Chondrocyte (in vitro differentiated cells): ENCODE data around the gene PAQR8. TPM values are rescaled to one million over a fixed set of nuclear protein-coding genes. Genes with fewer than 3 reads are reported as not detected.

Experiments used
- DNase-seq: peaks from one replicate; pipeline ENCODE4 v3.0.0; 2021; ENCODE audit warnings: mixed read lengths, low spot score
- H3K27ac Mint-ChIP-seq: one replicate; pipeline ENCODE4 v1.8.0; 2021; ENCODE audit warnings: mild to moderate bottlenecking, moderate library complexity, mixed read lengths; ENCODE audit not compliant: unreplicated experiment
- H3K27me3 Mint-ChIP-seq: 2 replicates; pipeline ENCODE4 v1.8.0; 2021; ENCODE audit warnings: low read depth, mixed read lengths
- H3K36me3 Mint-ChIP-seq: 2 replicates; pipeline ENCODE4 v1.8.0; 2021; ENCODE audit warnings: low read depth, mixed read lengths
- H3K4me1 Mint-ChIP-seq: 2 replicates; pipeline ENCODE4 v1.8.0; 2021; ENCODE audit warnings: low read depth, mild to moderate bottlenecking, mixed read lengths
- H3K4me3 Mint-ChIP-seq: one replicate; pipeline ENCODE4 v1.8.0; 2021; ENCODE audit warnings: mild to moderate bottlenecking, moderate library complexity, mixed read lengths; ENCODE audit not compliant: unreplicated experiment
- H3K9me3 Mint-ChIP-seq: 2 replicates; pipeline ENCODE4 v1.8.0; 2021; ENCODE audit warnings: low read depth, mixed read lengths
- CTCF ChIP-seq: fragments of 200-600 bp; sonication (generic); IDR thresholded peaks from 2 replicates; pipeline ENCODE4 v1.5.0; 2021; ENCODE audit warnings: antibody characterized with exemption, mild to moderate bottlenecking, moderate library complexity
- total RNA-seq: library from RNA; stranded (reverse); gene quantifications from 3 replicates; pipeline ENCODE4 v1.2.1, GENCODE V29; 2021

The PAQR8 gene
- total RNA-seq, 1 donor from 2014 or later, result 3.6 TPM

GRCh38 chr6:52330470-52330869 is 31.5 kb upstream of the PAQR8 start:
- H3K4me3 Mint-ChIP-seq, result no peak overlapping the region
- no peak overlapping the region for H3K27ac Mint-ChIP-seq
- no peaks in the 10 kb centered on the region for H3K36me3 Mint-ChIP-seq
- TF ChIP-seq CTCF, result no peak
- peaks cover 6% of the 10 kb centered on the region for H3K4me1 Mint-ChIP-seq
- no peaks in the 10 kb centered on the region for H3K9me3 Mint-ChIP-seq
- H3K27me3 Mint-ChIP-seq, result no peaks in the 10 kb centered on the region
- no peak for DNase-seq

- DNase-seq, result no peak
- Mint-ChIP-seq H3K27me3 (no peaks in the 10 kb centered on the region), H3K36me3 (no peaks in the 10 kb centered on the region), H3K9me3 (no peaks in the 10 kb centered on the region), H3K4me3 (no peak overlapping the region), H3K27ac (no peak overlapping the region), H3K4me1 (peaks cover 6% of the 10 kb centered on the region)
- TF ChIP-seq CTCF, result no peak
These were observed 30.0 kb upstream of the PAQR8 start for GRCh38 chr6:52331793-52332457.

GRCh38 chr6:52333840-52334200 is 28.1 kb upstream of the PAQR8 start:
- no peak overlapping the region for H3K27ac Mint-ChIP-seq
- H3K27me3 Mint-ChIP-seq, result no peaks in the 10 kb centered on the region
- no peaks in the 10 kb centered on the region for H3K36me3 Mint-ChIP-seq
- TF ChIP-seq CTCF, result no peak
- no peaks in the 10 kb centered on the region for H3K9me3 Mint-ChIP-seq
- no peak overlapping the region for H3K4me3 Mint-ChIP-seq
- DNase-seq, result no peak
- H3K4me1 Mint-ChIP-seq, result peaks cover 6% of the 10 kb centered on the region

- TF ChIP-seq CTCF, result no peak
- no peak overlapping the region for H3K27ac Mint-ChIP-seq
- DNase-seq, result no peak
- peaks cover 8% of the 10 kb centered on the region for H3K4me1 Mint-ChIP-seq
- H3K36me3 Mint-ChIP-seq, result no peaks in the 10 kb centered on the region
- H3K9me3 Mint-ChIP-seq, result no peaks in the 10 kb centered on the region
- H3K27me3 Mint-ChIP-seq, result no peaks in the 10 kb centered on the region
- no peak overlapping the region for H3K4me3 Mint-ChIP-seq
These were observed 26.4 kb upstream of the PAQR8 start for GRCh38 chr6:52335576-52335975.

- Mint-ChIP-seq H3K36me3 (no peaks in the 10 kb centered on the region), H3K27ac (no peak overlapping the region), H3K4me3 (no peak overlapping the region), H3K4me1 (peaks cover 9% of the 10 kb centered on the region), H3K9me3 (no peaks in the 10 kb centered on the region), H3K27me3 (no peaks in the 10 kb centered on the region)
- TF ChIP-seq CTCF, result no peak
- DNase-seq, result no peak
These were observed 24.9 kb upstream of the PAQR8 start for GRCh38 chr6:52336919-52337561.
